Measurements from ENCODE around the gene GNG4.
A peak's percentile ranks its signal among the peaks of the same experiment; 100 is the strongest.

The GNG4 gene

GRCh38 chr1:235533476-235534168 lies 116.0 kb downstream of the GNG4 start:
- no peak for DNase-seq (ENCODE audit: low read depth)

DNA sequence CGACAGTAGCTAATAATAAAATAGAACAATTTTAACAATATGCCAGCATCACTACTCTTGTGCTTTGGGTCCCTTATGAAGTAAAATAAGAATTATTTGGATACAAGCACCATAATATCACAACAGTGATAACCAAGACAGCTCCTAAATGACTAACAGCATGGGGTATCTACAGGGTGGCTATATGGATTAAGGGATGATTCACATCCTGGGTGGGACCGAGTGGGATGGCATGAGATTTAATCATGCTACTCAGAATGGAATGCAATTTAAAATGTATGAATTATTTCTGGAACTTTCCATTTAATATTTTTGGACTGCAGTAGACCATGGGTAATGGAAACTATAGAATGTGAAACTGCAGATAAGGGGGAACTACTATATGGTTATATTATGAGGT lies 117.2 kb downstream of the GNG4 start:
- DNase-seq (ENCODE audit: low read depth): no peak

- DNase-seq (ENCODE audit: low read depth): no peak
Observed at GRCh38 chr1:235527196-235527814, 122.3 kb downstream of the GNG4 start.

- DNase-seq (ENCODE audit: low read depth): no peak
Observed at GRCh38 chr1:235525314-235525713, 124.3 kb downstream of the GNG4 start.

- DNase-seq (ENCODE audit: low read depth): no peak
Observed at GRCh38 chr1:235516862-235517446, 132.6 kb downstream of the GNG4 start.

- no peak for DNase-seq (ENCODE audit: low read depth)
Observed at GRCh38 chr1:235515844-235516512, 133.6 kb downstream of the GNG4 start.

GRCh38 chr1:235513495-235514366 lies 135.9 kb downstream of the GNG4 start:
- DNase-seq (ENCODE audit: low read depth): peak; percentile 33

GRCh38 chr1:235511470-235512240 lies 137.9 kb downstream of the GNG4 start:
- DNase-seq (ENCODE audit: low read depth): no peak

DNA sequence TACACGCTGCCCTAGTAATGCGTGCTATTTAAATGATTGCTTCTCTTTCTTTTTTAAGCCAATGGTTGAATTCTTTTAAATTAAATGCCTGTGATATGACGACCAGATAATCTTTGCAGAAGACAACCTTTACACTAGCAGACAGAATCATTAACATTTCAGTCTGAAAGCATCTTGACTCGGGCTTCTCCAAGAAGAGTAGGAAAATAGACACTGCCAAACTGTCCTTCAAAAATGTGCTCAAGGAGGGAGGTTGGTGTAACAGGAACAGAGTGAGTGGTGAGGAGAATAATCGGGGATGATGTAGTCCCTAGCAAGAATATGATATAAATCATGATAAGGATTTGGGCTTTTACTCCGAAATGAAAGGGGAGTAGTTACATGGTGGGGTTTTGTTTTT lies 138.8 kb downstream of the GNG4 start:
- no peak for DNase-seq (ENCODE audit: low read depth)

- no peak for DNase-seq (ENCODE audit: low read depth)
Observed at GRCh38 chr1:235507623-235508022, 142.0 kb downstream of the GNG4 start.

DNA sequence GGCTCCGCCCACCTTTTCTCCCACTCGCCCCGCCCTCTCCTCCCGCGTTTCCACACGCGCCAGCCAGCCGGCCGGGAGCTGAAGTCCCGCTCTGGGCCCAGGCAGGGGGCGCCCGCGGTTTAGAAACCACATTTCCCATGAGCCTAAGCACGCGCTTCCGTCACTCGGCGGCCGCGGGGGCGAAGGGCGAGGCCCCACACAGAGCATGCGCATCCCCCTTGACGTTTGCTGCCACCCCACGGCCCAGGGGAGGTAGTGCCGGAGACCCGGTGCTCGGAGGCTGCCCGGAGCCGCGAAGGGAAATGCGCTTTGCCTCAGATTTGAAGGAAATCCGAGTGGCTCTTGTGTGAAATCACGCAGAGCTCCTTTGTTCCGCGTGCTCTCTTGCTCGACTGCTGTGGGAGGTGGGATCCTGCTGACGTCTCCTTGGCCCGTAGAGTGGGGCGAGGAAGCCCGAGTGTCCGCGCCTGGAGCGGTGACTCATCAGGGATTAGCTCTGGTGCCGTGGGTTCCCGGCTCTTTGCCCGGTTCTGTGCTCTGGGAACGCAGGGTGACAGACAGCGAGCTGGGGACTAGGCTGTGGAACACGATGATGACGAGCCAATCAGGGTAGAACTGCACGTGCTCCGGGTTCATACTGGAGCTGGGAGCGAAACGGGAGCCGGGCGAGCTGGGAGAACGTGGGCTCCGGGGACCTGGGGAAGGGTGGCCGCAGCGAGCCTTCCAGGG lies 144.9 kb downstream of the GNG4 start:
- peak; percentile 98 for DNase-seq (ENCODE audit: low read depth)

DNA sequence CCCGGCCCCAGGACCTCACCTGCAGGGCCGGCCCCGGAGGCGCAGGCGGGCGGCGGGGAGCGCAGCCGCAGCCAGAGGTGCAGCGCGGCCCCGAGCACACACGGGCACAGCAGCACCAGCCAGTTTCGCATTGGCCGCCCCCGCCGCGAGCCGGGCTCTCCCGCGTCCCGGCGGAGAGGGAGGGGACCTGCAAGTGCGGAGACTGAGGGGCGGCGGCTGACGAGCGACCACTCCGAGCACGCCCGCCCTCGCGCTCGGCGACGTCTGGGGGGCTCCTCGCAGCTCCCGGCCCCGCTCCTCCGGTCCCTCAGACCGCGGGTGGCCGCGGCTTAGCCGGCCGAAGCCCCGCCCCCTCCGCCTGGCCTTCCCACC lies 145.5 kb downstream of the GNG4 start, which contains the start of gene B3GALNT2:
B3GALNT2 (minus strand) TSS at position 331 of the 372 bp plus-strand sequence; CDS start at position 131, 200 bp downstream.
- no peak for DNase-seq (ENCODE audit: low read depth)

GRCh38 chr1:235503403-235504121 lies 146.0 kb downstream of the GNG4 start:
- DNase-seq (ENCODE audit: low read depth): no peak

DNA sequence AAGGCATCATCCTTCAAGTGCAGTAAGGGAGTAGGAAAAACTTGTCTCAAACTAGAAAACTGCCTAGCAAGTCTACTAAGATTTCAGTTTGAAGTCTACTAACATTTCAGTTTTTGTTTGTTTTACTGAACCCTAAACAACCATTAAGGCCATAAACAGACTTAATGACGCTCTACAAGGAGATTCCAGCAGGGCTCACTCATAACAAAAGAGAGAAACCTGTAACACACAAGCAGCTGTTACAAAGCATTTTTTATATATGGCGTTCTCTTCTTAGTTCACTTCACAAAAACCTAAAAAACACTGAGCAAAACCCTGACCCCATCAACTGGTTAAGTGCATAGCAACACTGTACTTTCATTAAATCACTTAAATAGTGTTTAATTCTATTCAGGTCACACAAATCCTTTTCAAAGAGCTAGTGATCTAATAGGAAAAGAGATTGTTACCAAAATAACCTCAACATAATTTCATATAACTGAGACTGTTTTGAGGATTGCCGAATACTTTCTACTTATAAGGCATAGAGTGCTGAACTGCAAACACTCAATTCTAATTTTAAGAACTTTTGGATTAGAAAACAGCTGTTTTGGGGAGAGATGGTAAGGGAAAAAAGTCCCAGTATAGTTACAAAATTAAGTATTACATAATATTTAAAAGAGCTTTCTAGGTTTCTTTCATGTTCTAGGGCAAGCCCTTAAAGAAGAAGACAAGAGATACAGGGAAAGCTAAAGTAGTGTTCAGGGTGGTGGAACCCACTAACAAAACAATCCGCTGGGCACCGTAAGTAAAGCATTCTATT lies 146.8 kb downstream of the GNG4 start:
- no peak for DNase-seq (ENCODE audit: low read depth)

- DNase-seq (ENCODE audit: low read depth): no peak
Observed at GRCh38 chr1:235500971-235501540, 148.5 kb downstream of the GNG4 start.

Data from activated T-cell treated with anti-CD3 and anti-CD28 coated beads for 24 hours (primary cell).